Endothelial cell of hepatic sinusoid (primary cell): ENCODE results near the gene GLI1.
"Not testable (repeated sequence)": the region's sequence is repeated elsewhere in the genome, so short reads cannot be mapped to it uniquely, and the experiment has no call there.

Experiments used
- in situ Hi-C: cut with HindIII; loops from 2 replicates; pipeline ENCODE4 v1.10.0; 2017; ENCODE audit warnings: low sequenced_read_pairs

GLI1 gene

DNA sequence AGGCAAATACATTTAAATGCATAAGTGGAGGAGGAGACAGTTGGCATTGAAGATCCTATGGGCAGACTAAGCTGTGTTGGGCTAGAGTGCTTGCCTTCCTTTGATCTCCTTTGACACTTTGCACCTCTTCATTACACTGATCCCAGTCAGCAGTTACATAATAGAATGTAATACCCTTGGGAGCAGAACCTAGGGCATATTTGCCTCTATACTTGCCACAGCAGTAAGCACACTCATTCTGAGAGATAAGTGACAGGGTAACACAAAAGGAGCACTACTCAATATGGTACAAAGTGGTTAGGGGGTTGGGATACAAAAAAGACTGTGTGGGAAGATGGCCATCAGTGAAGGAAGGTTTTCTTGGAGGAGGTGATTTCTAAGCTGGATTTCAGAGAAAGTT is 37.2 kb downstream of the GLI1 start:
- in situ Hi-C loops = no loop called here

DNA sequence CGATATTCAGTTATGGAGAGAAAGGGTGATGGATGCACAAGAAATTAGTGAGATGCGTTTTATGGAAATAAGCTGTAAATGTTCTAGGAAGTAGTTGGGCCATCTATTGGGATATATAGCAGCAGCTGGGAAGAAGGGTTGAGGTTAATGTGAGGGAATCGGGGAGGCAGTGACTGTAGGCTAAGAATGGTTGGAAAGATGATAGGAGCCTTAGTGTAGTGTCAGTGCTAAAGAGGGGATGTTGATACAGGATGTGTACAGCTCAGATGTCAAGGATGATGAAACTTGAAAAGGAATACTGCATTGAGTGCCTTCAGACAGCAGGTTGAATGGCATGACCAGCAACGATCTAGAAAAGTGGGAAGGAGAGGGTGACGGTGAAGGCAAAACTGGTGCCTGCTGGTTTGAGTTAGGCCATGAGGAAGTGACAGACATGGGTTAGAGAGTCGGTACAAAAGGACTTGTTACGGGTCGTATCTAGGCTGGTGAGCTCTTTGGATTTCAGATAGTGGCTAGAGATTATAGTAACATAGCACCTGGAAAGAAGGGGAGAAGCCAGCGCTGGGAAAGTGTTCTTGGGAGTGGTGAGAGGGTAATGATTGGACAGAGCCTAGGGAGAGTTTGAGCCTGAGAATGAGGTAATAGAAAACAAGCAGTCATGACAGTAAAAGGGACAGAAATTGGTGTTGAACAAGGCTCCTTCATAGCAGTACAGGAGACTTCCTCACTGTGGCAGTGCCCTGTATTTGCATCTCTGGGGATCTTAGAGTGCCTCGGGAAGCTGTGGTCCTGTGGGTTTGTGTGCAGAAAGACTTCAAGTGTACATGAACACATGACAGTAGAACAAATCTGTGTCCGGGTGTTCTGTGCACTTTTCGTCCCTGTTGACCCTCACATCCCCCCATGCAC is 37.9 kb downstream of the GLI1 start:
- in situ Hi-C loops = no loop called here

DNA sequence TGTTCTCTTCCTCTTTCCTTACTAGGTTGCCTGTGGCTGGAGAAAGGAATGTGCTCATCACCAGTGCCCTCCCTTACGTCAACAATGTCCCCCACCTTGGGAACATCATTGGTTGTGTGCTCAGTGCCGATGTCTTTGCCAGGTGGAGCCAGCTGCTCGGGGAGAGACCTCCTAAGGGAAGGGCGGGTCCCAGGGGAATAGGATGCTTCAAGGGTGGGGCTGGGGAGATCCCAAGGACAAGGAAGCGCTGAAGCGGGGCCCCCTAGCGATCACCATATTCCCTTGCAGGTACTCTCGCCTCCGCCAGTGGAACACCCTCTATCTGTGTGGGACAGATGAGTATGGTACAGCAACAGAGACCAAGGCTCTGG is 38.5 kb downstream of the GLI1 start:
- in situ Hi-C loops = no loop called here

DNA sequence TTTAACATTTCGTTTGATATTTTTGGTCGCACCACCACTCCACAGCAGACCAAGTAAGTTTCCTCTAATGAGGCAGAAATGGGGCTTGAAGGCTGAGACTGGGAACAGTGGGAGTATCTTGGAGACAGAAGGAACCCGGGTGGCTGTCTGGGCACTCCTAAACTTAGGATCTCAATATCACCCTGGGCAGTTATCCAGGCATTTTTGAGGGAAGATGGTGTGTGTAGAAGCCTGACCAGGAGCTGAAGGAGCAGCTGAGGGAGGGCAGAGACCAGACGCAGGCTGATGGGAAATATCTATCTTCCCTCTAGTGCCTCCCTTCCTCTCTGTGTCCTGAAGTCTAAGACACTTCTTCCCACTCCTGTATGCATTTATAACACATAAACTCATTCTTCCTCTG is 39.0 kb downstream of the GLI1 start:
- in situ Hi-C loops = no loop called here

DNA sequence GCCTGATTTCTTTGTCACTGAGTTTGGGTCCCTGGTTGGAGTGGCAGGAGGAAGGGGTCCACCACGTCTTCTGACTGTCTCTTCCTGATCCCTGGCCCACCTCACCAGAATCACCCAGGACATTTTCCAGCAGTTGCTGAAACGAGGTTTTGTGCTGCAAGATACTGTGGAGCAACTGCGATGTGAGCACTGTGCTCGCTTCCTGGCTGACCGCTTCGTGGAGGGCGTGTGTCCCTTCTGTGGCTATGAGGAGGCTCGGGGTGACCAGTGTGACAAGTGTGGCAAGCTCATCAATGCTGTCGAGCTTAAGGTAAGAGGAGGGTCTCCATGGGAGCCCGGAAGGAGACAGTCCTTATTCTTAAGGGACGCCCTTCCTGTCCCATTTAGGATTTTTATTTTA is 40.6 kb downstream of the GLI1 start:
- in situ Hi-C loops = no loop called here

DNA sequence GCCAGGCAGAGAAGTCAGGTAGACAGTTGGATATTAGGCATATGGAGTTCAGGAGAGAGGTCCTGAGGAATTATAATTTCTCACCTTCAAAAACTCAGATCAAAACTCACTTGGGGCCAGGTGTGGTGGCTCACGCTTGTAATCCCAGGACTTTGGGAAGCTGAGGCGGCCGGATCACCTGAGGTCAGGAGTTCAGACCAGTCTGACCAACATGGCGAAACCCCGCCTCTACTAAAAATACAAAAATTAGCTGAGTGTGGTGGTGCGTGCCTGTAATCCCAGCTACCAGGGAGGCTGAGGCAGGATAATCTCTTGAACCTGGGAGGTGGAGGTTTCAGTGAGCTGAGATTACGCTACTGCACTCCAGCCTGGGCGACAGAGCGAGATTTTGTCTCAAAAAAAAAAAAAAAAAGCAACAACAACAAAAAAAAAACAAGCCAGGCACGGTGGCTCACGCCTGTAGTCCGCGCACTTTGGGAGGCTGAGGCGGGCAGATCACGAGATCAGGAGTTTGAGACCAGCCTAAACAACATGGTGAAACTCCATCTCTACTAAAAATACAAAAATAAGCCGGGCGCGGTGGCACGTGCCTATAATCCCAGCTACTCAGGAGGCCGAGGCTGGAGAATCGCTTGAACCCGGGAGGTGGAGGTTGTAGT is 42.9 kb downstream of the GLI1 start:
- in situ Hi-C loops = not testable (repeated sequence)

DNA sequence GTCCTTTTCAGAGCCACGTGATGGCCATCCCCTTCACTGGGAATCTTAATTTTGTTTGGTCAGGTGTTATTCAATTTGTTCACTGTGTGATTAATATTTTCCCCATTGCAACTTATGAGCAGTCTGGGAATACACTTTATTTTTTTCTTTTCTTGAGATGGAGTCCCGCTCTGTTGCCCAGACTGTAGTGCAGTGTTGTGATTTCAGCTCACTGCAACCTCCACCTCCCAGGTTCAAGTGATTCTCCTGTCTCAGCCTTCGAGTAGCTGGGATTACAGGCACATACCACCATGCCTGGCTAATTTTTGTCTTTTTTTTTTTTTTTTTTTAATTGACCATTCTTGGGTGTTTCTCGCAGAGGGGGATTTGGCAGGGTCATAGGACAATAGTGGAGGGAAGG is 47.0 kb downstream of the GLI1 start:
- in situ Hi-C loops = not testable (repeated sequence)

DNA sequence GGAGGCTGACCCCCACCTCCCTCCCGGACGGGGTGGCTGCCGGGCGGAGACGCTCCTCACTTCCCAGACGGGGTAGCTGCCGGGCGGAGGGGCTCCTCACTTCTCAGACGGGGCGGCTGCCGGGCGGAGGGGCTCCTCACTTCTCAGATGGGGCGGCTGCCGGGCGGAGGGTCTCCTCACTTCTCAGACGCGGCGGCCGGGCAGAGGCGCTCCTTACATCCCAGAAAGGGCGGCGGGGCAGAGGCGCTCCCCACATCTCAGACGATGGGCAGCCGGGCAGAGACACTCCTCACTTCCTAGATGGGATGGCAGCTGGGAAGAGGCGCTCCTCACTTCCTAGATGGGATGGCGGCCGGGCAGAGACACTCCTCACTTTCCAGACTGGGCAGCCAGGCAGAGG is 48.2 kb downstream of the GLI1 start:
- in situ Hi-C loops = not testable (repeated sequence)

DNA sequence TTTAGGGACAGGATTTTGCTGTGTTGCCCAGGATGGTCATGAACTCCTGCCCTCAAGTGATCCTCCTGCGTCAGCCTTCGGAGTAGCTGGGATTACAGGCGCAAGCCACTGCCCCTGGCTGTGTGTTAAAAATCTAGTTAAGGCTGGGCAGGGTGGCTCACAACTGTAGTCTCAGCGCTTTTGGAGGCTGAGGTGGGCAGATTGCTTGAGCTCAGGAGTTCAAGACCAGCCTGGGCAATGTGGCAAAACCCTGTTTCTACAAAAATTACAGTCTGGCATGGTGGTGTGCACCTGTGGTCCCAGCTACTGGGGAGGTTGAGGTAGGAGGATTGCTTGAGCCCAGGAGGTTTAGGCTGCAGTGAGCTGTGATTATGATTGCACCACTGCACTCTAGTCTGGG is 51.6 kb downstream of the GLI1 start:
- in situ Hi-C loops = no loop called here

DNA sequence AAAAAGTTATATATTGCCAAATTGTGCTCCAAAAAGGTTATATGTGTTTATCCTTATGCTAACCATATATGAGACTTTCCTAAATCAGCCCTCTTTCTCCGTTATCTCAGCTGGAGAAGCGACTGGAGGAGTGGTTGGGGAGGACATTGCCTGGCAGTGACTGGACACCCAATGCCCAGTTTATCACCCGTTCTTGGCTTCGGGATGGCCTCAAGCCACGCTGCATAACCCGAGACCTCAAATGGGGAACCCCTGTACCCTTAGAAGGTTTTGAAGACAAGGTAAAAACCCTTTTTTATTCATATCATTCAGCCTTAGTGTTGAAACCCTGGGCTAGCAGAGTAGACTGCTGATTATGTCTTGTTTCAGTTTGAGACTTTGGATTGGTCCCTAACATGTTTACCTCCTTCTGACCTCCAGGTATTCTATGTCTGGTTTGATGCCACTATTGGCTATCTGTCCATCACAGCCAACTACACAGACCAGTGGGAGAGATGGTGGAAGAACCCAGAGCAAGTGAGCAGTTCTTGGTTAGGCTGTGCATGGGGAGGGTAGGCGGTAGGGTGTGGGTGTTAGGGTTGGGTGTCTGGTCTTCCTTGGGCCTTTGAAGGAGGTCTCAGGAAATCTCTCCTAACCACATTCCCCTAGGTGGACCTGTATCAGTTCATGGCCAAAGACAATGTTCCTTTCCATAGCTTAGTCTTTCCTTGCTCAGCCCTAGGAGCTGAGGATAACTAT is 52.2 kb downstream of the GLI1 start:
- in situ Hi-C loops = no loop called here

DNA sequence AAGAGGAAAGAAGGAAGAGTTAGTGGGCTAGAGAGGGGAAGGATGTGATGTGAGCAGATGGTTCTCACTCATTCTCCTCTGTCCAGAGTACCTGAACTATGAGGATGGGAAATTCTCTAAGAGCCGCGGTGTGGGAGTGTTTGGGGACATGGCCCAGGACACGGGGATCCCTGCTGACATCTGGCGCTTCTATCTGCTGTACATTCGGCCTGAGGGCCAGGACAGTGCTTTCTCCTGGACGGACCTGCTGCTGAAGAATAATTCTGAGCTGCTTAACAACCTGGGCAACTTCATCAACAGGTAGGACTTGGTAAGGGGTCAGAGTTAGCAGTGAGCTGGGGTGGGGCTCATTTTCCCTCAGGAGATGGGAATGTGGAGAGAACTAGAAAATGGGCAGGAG is 53.1 kb downstream of the GLI1 start:
- in situ Hi-C loops = no loop called here

DNA sequence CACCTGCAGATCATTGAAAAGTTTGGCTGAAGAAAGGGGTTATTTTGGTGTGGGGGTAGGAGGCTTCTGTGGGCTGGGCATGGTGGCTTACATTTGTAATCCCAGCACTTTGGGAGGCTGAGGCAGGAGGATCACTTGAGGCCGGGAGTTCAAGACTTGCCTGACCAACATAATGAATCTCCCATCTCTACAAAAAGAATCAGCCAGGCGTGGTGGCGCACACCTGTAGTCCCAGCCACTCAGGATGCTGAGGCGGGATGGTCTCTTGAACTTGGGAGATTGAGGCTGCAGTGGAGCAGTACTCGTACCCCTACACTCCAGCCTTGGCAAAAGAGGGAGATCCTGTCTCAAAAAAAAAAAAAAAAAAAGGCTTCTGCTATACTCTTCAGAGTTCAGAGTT is 53.7 kb downstream of the GLI1 start:
- in situ Hi-C loops = no loop called here

DNA sequence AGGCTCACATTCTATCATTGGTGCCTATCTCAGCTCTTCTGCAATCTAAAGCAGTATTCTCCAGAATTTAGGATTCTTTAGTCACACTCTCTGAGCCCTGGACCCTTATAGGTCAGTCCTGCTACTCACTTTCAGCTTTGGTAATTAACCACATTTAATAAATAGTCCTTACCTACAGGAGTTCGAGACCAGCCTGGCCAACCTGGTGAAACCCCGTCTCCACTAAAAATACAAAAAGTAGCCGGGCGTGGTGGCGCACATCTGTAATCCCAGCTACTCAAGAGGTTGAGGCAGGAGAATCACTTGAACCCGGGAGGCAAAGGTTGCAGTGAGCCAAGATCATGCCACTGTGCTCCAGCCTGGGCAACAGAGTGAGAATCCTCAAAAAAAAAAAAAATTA is 54.1 kb downstream of the GLI1 start:
- in situ Hi-C loops = not testable (repeated sequence)

DNA sequence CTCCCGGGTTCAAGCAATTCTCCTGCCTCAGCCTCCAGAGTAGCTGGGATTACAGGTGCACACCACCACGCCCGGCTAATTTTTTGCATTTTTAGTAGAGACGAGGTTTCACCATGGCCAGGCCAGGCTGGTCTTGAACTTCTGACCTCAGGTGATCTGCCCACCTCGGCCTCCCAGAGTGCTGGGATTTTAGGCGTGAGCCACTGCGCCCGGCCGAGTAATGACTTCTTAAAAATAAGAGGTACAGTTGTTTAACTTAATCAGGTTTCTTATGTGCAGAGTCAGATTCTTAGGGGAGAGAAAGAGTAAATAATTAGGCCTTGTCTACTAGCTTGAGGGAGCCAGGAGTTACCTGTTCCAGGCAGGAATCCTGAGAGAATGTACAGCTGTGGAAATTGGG is 54.7 kb downstream of the GLI1 start:
- in situ Hi-C loops = not testable (repeated sequence)

DNA sequence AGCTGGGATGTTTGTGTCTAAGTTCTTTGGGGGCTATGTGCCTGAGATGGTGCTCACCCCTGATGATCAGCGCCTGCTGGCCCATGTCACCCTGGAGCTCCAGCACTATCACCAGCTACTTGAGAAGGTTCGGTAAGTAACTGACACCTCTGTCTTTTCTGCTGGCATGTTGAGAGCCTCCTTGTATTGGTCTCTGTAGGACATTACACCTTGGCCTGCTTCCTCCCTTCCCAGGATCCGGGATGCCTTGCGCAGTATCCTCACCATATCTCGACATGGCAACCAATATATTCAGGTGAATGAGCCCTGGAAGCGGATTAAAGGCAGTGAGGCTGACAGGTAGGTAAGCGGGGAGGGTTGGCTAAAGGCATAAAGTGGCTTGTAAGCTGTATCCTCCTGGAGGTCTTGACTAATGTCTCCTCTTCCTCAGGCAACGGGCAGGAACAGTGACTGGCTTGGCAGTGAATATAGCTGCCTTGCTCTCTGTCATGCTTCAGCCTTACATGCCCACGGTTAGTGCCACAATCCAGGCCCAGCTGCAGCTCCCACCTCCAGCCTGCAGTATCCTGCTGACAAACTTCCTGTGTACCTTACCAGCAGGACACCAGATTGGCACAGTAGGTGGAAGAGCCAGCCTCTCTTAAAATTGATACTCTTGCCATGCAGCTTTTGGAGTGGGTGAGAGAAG is 55.3 kb downstream of the GLI1 start:
- in situ Hi-C loops = no loop called here

DNA sequence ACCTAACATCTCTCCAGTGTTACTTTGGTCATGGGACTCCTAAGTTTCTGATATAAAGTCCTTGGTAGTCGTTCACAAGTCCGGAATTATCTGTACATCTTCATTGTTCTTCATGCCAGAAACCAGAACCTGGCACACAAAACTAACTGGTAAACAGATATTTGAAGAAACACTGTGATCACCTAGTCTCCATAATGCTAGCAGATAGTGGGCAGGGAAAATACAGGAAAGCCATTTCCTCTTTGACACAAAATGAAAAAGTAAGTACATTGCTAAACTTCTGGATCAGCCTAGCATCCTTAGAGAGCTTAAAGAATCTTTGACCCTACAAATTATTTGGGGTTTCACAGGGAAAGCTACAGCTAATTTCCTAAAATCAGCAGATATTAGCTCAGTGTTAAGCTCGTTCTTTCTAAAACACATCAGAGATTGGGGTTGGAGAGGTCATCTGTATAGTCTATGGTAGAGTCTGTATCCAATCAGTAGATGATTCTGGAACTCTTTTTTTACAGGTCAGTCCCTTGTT is 55.9 kb downstream of the GLI1 start:
- in situ Hi-C loops = no loop called here

DNA sequence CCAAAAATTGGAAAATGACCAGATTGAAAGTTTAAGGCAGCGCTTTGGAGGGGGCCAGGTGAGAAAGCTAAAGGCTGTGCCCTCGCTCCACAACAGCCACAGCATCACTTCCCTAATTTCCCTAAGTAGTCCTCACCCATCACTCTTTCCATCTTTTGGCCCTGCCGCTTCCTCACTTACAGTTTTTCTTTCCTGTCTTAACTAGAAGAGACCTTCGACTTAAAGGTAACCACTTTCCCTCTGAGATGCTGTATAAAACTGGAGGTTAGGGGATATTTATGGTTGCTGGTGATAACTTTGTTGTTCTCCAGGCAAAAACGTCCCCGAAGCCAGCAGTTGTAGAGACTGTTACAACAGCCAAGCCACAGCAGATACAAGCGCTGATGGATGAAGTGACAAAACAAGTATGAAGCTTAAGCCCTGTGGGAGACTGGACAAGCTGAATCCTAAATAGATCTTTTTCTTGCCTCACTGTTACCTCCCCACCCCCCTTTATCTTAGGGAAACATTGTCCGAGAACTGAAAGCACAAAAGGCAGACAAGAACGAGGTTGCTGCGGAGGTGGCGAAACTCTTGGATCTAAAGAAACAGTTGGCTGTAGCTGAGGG is 56.5 kb downstream of the GLI1 start:
- in situ Hi-C loops = no loop called here

DNA sequence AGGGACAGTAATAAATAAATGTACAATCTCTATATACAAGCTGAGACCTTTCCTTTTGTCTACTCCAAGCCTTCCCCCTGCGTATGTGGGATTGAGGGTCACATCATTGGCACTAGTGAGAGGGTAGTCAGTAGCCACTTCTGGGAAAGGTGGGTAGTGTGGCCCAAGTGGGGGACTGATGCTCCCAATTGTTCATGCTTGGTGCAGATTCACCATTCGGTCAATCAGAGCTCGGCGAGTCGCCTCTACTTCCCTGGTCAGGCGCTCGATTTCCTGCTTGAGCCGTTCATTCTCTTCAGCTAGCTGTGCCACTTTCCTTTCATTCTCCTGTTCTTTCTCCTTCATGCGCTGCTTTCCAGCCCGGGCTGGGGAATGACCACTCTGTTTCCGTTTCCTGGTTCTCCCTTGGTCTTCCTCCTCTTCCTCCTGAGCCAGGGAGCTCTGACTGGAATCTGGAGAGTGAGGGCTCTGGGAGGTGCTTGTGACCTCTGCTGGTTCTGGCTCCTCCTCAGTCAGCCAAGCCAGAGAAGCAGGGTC is 57.1 kb downstream of the GLI1 start:
- in situ Hi-C loops = no loop called here

DNA sequence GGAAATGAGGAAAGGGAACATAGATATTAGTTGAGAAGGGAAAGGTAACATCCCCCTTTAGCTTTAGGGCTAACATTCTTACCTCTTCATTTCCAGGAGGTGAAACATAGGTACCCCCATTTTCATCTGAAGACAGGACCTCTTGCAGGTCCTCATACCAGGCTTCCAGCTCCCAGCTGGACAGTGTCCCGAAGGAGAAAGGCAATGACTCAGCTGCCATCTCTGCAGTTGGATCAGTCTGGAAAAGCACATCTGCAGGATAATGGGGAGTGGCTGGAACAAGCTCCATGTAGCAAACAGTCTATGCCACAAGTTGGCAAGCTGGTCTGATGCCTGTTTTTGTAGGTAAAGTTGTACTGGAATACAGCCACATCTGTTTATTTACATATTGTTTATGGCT is 57.6 kb downstream of the GLI1 start:
- in situ Hi-C loops = no loop called here

DNA sequence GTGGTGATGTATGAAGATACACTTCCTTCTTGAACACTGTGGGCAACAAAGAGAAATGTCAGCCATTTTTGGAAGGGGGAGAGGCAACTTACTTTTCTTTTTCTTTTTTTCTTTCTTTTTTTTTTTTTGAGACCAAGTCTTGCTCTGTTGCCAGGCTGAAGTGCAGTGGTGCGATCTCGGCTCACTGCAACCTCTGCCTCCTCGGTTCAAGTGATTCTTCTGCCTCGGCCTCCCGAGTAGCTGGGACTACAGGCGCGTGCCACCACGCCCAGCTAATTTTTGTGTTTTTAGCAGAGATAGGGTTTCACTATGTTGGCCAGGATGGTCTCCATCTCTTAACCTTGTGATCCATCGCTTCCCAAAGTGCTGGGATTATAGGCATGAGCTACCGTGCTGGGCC is 58.1 kb downstream of the GLI1 start:
- in situ Hi-C loops = not testable (repeated sequence)
